ENCODE data around the gene MT1G.

The MT1G gene

DNA sequence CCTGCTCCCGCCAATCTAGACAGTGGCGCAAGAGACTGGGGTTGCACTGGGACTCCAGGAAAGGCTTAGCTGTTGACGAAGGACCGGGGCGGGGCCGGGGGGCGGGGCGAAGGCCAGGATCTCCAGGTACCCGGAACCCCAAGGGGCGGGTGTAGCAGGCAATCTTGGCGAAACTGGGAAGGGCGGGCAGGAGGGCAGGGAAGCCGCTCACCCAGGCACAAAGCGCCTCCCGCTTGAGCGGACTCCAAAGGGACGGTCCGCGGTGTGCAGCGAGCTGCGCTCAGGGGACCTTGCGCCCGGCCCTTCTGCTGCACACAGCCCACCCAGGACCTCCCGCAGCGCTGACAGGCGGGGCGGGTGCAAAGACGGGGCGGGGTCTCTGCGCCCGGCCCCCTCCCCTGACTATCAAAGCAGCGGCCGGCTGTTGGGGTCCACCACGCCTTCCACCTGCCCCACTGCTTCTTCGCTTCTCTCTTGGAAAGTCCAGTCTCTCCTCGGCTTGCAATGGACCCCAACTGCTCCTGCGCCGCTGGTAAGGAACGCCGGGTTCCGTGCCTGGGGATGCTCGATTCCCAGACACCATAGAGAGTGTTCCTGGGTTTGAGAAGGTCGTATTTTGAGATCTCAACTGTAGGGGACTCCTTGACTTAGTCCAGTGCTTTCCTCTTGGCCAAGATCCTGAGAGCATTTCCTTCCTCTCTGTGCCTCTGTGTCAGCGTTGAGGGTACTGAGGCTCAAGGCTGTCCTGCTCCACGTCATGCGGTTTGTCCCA lies 10.1 kb downstream of the MT1G start, which contains the start of gene MT1F:
Gene MT1F, plus strand, starts transcription at position 405 of the 772 bp plus-strand sequence. Its CDS starts 100 bp downstream, at position 505.
- no peak for TF ChIP-seq ZNF384 (IDR thresholded peaks at IDR 0.05)
- no peak for TF ChIP-seq BHLHE40 (IDR thresholded peaks at IDR 0.05; ENCODE audit: borderline replicate concordance)
- TF ChIP-seq, protein P1, sequence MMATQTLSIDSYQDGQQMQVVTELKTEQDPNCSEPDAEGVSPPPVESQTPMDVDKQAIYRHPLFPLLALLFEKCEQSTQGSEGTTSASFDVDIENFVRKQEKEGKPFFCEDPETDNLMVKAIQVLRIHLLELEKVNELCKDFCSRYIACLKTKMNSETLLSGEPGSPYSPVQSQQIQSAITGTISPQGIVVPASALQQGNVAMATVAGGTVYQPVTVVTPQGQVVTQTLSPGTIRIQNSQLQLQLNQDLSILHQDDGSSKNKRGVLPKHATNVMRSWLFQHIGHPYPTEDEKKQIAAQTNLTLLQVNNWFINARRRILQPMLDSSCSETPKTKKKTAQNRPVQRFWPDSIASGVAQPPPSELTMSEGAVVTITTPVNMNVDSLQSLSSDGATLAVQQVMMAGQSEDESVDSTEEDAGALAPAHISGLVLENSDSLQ (IDR thresholded peaks at IDR 0.05), result no peak
- TF ChIP-seq FOXA1 (IDR thresholded peaks at IDR 0.05), result no peak
- TF ChIP-seq NFRKB (IDR thresholded peaks at IDR 0.05), result no peak
- no peak for TF ChIP-seq SUZ12 (IDR thresholded peaks at IDR 0.05)
- TF ChIP-seq SP1 (IDR thresholded peaks at IDR 0.05), result no peak
- TF ChIP-seq TARDBP (IDR thresholded peaks at IDR 0.05), result no peak
- no peak for TF ChIP-seq ARNT (IDR thresholded peaks at IDR 0.05)
- TF ChIP-seq LEF1 (IDR thresholded peaks at IDR 0.05; ENCODE audit: borderline replicate concordance), result no peak
- TF ChIP-seq ELF4 (IDR thresholded peaks at IDR 0.05), result no peak
- no peak for TF ChIP-seq HDGF (IDR thresholded peaks at IDR 0.05; ENCODE audit: borderline replicate concordance)
- TF ChIP-seq FOXK2 (IDR thresholded peaks at IDR 0.05), result no peak
- TF ChIP-seq FOXM1 (IDR thresholded peaks at IDR 0.05; ENCODE audit: borderline replicate concordance), result no peak
- no peak for TF ChIP-seq CTBP1 (IDR thresholded peaks at IDR 0.05; ENCODE audit: borderline replicate concordance)
- no peak for TF ChIP-seq L3MBTL2 (conservative IDR thresholded peaks at IDR 0.05)
- ChIA-PET POLR2A (interaction anchor here (1.3 kb wide), 1 partner anchor 50 kb away, joined by 3 read pairs; the partner anchor contains the start of gene MT2A), CTCF (no interaction called here)
- peak; percentile 57 for DNase-seq (ENCODE audit: extremely low spot score)

DNA sequence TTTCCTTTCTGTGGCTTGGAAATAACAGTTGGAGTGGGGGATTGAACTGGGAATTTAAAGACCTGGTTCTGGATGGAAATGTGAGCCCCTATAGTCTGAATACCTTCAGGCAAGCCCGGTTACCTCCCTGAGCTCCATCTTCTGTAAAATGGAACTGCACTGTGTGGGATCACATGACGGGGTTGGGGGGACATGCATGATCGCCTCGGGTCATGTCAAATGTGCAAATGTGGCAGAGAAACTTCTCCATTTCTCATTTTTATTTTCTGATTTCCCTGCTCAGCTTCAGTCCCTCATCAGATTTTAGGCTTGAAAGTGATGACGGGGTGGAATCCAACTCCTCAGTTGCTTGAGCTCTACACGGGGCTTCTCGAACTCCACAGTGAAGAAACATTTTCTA lies 14.6 kb downstream of the MT1G start:
- POLR2A ChIA-PET, result interaction anchor here (0.6 to 1.1 kb wide), 2 partner anchors 15 to 29 kb away, joined by 3 read pairs; partner anchors contain the start of genes MT1G and MT1X
- TF ChIP-seq ARNT (IDR thresholded peaks at IDR 0.05) (no peak), TARDBP (IDR thresholded peaks at IDR 0.05) (no peak), FOXM1 (IDR thresholded peaks at IDR 0.05; ENCODE audit: borderline replicate concordance) (no peak), ZNF384 (IDR thresholded peaks at IDR 0.05) (no peak), SP1 (IDR thresholded peaks at IDR 0.05) (no peak)
- DNase-seq (ENCODE audit: extremely low spot score), result no peak
- CTCF ChIA-PET, result no interaction called here

DNA sequence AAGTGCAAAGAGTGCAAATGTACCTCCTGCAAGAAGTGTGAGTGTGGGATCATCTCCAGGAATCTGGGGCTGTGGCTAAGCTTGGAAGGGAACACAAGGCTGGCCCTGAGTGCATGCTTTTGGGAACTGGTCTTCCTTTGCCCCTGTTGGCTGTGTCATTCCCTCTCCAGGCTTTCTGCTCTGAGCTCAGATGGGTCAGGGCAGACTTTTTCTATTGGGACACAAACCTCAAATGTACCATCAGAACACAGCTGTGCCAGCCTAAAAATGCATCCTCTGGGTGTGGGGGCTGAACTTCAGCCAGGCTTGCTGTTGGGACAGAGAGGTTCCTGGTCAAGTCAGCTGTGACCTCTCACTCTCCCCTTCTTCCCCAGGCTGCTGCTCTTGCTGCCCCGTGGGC lies 15.3 kb downstream of the MT1G start:
- no peak for DNase-seq (ENCODE audit: extremely low spot score)
- CTCF ChIA-PET, result no interaction called here
- POLR2A ChIA-PET, result no interaction called here
- TF ChIP-seq LEF1 (IDR thresholded peaks at IDR 0.05; ENCODE audit: borderline replicate concordance) (no peak), BHLHE40 (IDR thresholded peaks at IDR 0.05; ENCODE audit: borderline replicate concordance) (no peak), ARNT (IDR thresholded peaks at IDR 0.05) (no peak), NFRKB (IDR thresholded peaks at IDR 0.05) (no peak), HDGF (IDR thresholded peaks at IDR 0.05; ENCODE audit: borderline replicate concordance) (no peak), FOXK2 (IDR thresholded peaks at IDR 0.05) (no peak), ELF4 (IDR thresholded peaks at IDR 0.05) (no peak), FOXM1 (IDR thresholded peaks at IDR 0.05; ENCODE audit: borderline replicate concordance) (no peak), CTBP1 (IDR thresholded peaks at IDR 0.05; ENCODE audit: borderline replicate concordance) (no peak), SP1 (IDR thresholded peaks at IDR 0.05) (no peak), ZNF384 (IDR thresholded peaks at IDR 0.05) (no peak), FOXA1 (IDR thresholded peaks at IDR 0.05) (no peak), SUZ12 (IDR thresholded peaks at IDR 0.05) (no peak), TARDBP (IDR thresholded peaks at IDR 0.05) (no peak), L3MBTL2 (conservative IDR thresholded peaks at IDR 0.05) (no peak)
- TF ChIP-seq, protein P1 (IDR thresholded peaks at IDR 0.05), result no peak

DNA sequence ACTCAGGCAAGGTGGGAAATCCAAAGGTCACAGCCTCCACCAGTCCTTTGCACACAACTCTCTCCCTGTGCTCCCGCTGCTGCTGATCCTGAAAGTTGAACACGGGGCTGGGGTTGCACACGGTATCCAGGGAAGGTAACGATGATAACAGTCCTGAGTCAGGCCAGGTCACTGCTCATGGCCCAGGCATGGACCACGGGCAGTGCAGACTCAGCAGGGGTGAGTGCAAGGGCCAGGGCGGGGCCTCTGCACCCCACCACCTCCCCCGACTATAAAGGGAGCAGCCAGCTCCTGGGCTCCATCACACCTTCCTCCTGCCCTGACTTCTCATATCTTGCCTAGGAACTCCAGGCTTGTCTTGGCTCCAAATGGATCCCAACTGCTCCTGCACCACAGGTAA lies 16.3 kb downstream of the MT1G start, which contains the start of gene MT1B:
Gene MT1B, plus strand, starts transcription at position 301 of the 400 bp plus-strand sequence. Its CDS starts 68 bp downstream, at position 369.
- no peak for DNase-seq (ENCODE audit: extremely low spot score)
- CTCF ChIA-PET, result no interaction called here
- TF ChIP-seq L3MBTL2 (conservative IDR thresholded peaks at IDR 0.05) (no peak), SUZ12 (IDR thresholded peaks at IDR 0.05) (no peak), ELF4 (IDR thresholded peaks at IDR 0.05) (no peak), ARNT (IDR thresholded peaks at IDR 0.05) (no peak), LEF1 (IDR thresholded peaks at IDR 0.05; ENCODE audit: borderline replicate concordance) (no peak), FOXM1 (IDR thresholded peaks at IDR 0.05; ENCODE audit: borderline replicate concordance) (no peak), FOXK2 (IDR thresholded peaks at IDR 0.05) (no peak), SP1 (IDR thresholded peaks at IDR 0.05) (no peak), CTBP1 (IDR thresholded peaks at IDR 0.05; ENCODE audit: borderline replicate concordance) (no peak), TARDBP (IDR thresholded peaks at IDR 0.05) (no peak), ZNF384 (IDR thresholded peaks at IDR 0.05) (no peak), BHLHE40 (IDR thresholded peaks at IDR 0.05; ENCODE audit: borderline replicate concordance) (no peak), NFRKB (IDR thresholded peaks at IDR 0.05) (no peak)
- TF ChIP-seq, protein P1 (IDR thresholded peaks at IDR 0.05), result no peak
- POLR2A ChIA-PET, result no interaction called here

DNA sequence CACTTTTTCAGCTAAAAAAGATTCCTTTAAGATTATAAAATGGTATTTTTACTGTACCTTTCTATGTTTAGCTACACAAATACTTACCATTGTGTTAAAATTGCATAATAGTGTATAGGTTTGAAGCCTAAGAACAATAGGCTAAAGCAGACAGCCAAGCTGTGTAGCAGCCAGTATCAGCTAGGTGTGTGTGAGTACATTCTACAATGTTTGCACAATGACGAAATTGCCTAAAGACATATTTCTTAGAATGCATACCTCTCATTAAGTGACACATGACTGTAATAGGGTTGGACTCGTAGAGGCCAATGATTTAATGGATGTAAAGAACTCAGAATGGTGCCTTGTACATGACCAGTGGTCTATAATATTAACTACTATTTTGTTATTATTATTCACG lies 18.0 kb downstream of the MT1G start:
- POLR2A ChIA-PET, result no interaction called here
- no peak for TF ChIP-seq HDGF (IDR thresholded peaks at IDR 0.05; ENCODE audit: borderline replicate concordance)
- TF ChIP-seq BHLHE40 (IDR thresholded peaks at IDR 0.05; ENCODE audit: borderline replicate concordance), result no peak
- TF ChIP-seq ZNF384 (IDR thresholded peaks at IDR 0.05), result no peak
- no peak for TF ChIP-seq SUZ12 (IDR thresholded peaks at IDR 0.05)
- no peak for TF ChIP-seq ARNT (IDR thresholded peaks at IDR 0.05)
- TF ChIP-seq FOXK2 (IDR thresholded peaks at IDR 0.05), result no peak
- TF ChIP-seq, protein P1 (IDR thresholded peaks at IDR 0.05), result no peak
- no peak for TF ChIP-seq FOXA1 (IDR thresholded peaks at IDR 0.05)
- TF ChIP-seq ELF4 (IDR thresholded peaks at IDR 0.05), result no peak
- no peak for TF ChIP-seq CTBP1 (IDR thresholded peaks at IDR 0.05; ENCODE audit: borderline replicate concordance)
- TF ChIP-seq TARDBP (IDR thresholded peaks at IDR 0.05), result no peak
- TF ChIP-seq L3MBTL2 (conservative IDR thresholded peaks at IDR 0.05), result no peak
- no peak for TF ChIP-seq SP1 (IDR thresholded peaks at IDR 0.05)
- TF ChIP-seq FOXM1 (IDR thresholded peaks at IDR 0.05; ENCODE audit: borderline replicate concordance), result no peak
- TF ChIP-seq NFRKB (IDR thresholded peaks at IDR 0.05), result no peak
- TF ChIP-seq LEF1 (IDR thresholded peaks at IDR 0.05; ENCODE audit: borderline replicate concordance), result no peak
- CTCF ChIA-PET, result no interaction called here
- DNase-seq (ENCODE audit: extremely low spot score), result no peak

Data from HEK293T (cell line).